ENCODE measurements around the gene TIMELESS. TPM values are rescaled to one million over a fixed set of nuclear protein-coding genes. Genes with fewer than 3 reads are reported as not detected.

TIMELESS gene
- total RNA-seq, 1 donor from 2014 or later: 108 TPM

GRCh38 chr12:56374726-56375597, 74.3 kb downstream of the TIMELESS start:
- no peaks in the 10 kb centered on the region for H3K4me1 Mint-ChIP-seq
- no peak for TF ChIP-seq CTCF (conservative IDR thresholded peaks at IDR 0.05)
- peaks cover 18% of the 10 kb centered on the region for H3K27me3 Mint-ChIP-seq (ENCODE audit: low read depth)
- peaks cover 12% of the 10 kb centered on the region for H3K9me3 Mint-ChIP-seq
- H3K4me3 Mint-ChIP-seq: no peak overlapping the region
- no peak for DNase-seq (ENCODE audit: low read depth, low spot score)
- no peak overlapping the region for H3K27ac Mint-ChIP-seq (ENCODE audit: unreplicated experiment)
- peaks cover 5% of the 10 kb centered on the region for H3K36me3 Mint-ChIP-seq (ENCODE audit: low read depth)

GRCh38 chr12:56373515-56373914, 75.7 kb downstream of the TIMELESS start:
- H3K4me1 Mint-ChIP-seq: no peaks in the 10 kb centered on the region
- peaks cover 18% of the 10 kb centered on the region for H3K27me3 Mint-ChIP-seq (ENCODE audit: low read depth)
- no peak overlapping the region for H3K27ac Mint-ChIP-seq (ENCODE audit: unreplicated experiment)
- peaks cover 5% of the 10 kb centered on the region for H3K36me3 Mint-ChIP-seq (ENCODE audit: low read depth)
- no peak overlapping the region for H3K4me3 Mint-ChIP-seq
- H3K9me3 Mint-ChIP-seq: peaks cover 12% of the 10 kb centered on the region
- no peak for DNase-seq (ENCODE audit: low read depth, low spot score)
- TF ChIP-seq CTCF (conservative IDR thresholded peaks at IDR 0.05): no peak

GRCh38 chr12:56366948-56367347, 82.3 kb downstream of the TIMELESS start:
- Mint-ChIP-seq H3K9me3 (peaks cover 3% of the 10 kb centered on the region), H3K27ac (ENCODE audit: unreplicated experiment) (no peak overlapping the region), H3K36me3 (ENCODE audit: low read depth) (no peaks in the 10 kb centered on the region), H3K27me3 (ENCODE audit: low read depth) (peaks cover 22% of the 10 kb centered on the region), H3K4me3 (no peak overlapping the region), H3K4me1 (no peaks in the 10 kb centered on the region)
- no peak for DNase-seq (ENCODE audit: low read depth, low spot score)
- TF ChIP-seq CTCF (conservative IDR thresholded peaks at IDR 0.05): no peak

Other genes with a start within 250 kb of the TIMELESS start
- 48.3 and 48.6 TPM in 2 replicates for gene RNF41, start 227.5 kb downstream of the TIMELESS start, total RNA-seq
- 71.8 and 75.7 TPM in 2 replicates for gene NABP2, start 225.1 kb downstream of the TIMELESS start, total RNA-seq
- 0.65 and 1.0 TPM in 2 replicates for gene SLC39A5, start 219.4 kb downstream of the TIMELESS start, total RNA-seq
- gene ANKRD52, start 191.0 kb downstream of the TIMELESS start, total RNA-seq: 61.4 and 68.0 TPM in 2 replicates
- gene COQ10A, start 182.5 kb downstream of the TIMELESS start, total RNA-seq: 23.2 and 23.3 TPM in 2 replicates
- gene CS, start 149.1 kb downstream of the TIMELESS start, total RNA-seq: 295 and 302 TPM in 2 replicates
- gene CNPY2, start 133.4 kb downstream of the TIMELESS start, total RNA-seq: 242 and 244 TPM in 2 replicates
- gene PAN2, start 115.4 kb downstream of the TIMELESS start, total RNA-seq: 64.4 and 69.6 TPM in 2 replicates
- 0.23 TPM in 1 of 2 replicates, not detected in the other for gene IL23A, start 110.5 kb downstream of the TIMELESS start, total RNA-seq
- 67.4 and 70.0 TPM in 2 replicates for gene STAT2, start 89.3 kb downstream of the TIMELESS start, total RNA-seq
- gene APOF, start 86.6 kb downstream of the TIMELESS start, total RNA-seq: not detected in 2 replicates
- not detected in 2 replicates for gene MIP, start 5.2 kb upstream of the TIMELESS start, total RNA-seq
- gene SPRYD4, start 19.2 kb upstream of the TIMELESS start, total RNA-seq: 4.9 and 5.1 TPM in 2 replicates
- gene GLS2, start 38.7 kb upstream of the TIMELESS start, total RNA-seq: 0.30 and 0.35 TPM in 2 replicates
- 29.3 and 33.5 TPM in 2 replicates for gene RBMS2, start 72.4 kb upstream of the TIMELESS start, total RNA-seq
- 116 and 122 TPM in 2 replicates for gene BAZ2A, start 180.9 kb upstream of the TIMELESS start, total RNA-seq
- gene ATP5F1B, start 196.6 kb upstream of the TIMELESS start, total RNA-seq: 626 and 651 TPM in 2 replicates
- 282 and 284 TPM in 2 replicates for gene PTGES3, start 238.9 kb upstream of the TIMELESS start, total RNA-seq